Measurements from ENCODE around the gene MEPE. TPM values are rescaled to one million over a fixed set of nuclear protein-coding genes. Genes with fewer than 3 reads are reported as not detected.
"Not testable (repeated sequence)": the region's sequence is repeated elsewhere in the genome, so short reads cannot be mapped to it uniquely, and the experiment has no call there.

The MEPE gene
- total RNA-seq, 1 donor from 2014 or later = not detected

DNA sequence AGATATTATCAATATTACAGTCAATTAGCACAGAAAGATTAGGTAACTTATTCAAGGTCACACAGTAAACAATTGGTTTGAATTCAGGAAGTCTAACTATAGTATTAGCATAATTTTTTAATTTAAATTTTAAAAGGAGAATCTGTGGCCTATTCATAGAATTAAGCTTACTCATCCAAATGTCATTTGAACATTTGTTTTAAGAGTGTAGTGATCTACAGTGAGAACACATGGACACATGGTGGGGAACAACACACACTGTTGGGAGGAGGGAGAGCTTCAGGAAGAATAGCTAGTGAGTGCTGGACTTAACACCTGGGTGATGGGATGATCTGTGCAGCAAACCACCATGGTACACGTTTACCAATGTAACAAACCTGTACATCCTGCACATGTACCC, 48.3 kb downstream of the MEPE start:
- no peak for DNase-seq (ENCODE audit: low read depth)

DNA sequence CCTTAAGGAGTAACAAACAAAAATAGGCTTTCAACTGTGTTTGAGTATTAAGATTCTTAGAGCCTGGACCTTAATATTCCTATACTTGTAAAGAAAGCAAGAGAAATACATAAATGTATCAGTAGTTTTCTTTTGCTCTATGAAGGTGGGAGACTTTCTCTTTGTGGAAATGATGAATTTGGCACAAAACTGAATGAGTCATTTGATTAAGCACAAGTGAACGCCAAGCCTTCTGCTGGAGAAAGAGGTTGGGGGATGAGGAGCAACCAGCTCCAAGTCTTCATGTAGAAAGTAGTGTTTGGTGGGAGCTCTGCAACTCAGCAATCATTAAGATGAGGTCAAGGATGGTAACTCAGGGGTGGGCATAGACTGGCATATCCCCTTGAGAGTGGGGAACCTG, 49.6 kb downstream of the MEPE start:
- no peak for DNase-seq (ENCODE audit: low read depth)

DNA sequence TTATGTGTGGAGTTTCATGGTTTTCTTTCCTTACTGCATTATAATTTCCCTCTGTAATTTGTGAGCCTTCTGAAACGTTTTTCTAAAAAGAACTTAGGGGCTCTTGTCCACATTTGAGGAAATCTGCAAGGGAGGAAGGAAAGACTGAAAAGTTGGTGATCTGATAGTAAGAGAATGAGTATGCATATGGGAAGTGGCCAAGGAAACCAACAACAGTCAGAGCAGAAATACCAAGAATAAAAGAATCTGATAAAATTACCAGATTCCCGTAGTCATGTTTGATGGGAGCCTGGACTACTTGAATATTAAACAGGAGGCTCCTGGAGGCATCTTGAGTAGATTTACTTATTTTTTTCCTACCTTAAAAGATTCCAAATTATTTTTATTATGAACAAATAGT, 50.1 kb downstream of the MEPE start:
- DNase-seq (ENCODE audit: low read depth) = no peak

DNA sequence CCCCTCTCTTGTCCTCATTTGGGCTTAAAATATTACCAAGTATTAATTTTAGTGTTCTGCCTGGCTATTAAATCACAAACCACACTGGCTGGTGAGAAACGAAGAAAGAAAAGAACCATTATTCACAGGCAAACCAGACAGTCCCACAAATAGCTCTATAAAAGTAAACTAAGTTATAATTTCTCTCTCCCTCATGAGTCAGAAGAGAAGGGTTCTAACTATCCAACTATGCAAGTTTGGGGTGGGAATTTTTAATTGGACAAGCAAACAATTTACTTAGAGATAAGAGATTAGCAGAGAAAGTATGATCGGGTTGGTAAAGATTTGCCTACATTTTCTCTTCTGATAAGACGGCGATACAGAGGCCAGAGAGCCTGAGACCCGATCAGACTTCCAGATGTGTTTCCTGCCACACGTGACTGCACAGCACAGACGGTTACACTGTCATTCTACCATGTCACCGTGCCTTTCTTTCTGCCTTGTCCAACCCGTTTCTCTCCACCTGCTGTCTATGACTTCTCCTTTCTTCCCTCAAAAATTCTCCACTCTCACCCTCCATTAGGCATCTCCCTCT, 52.3 kb downstream of the MEPE start:
- no peak for DNase-seq (ENCODE audit: low read depth)

DNA sequence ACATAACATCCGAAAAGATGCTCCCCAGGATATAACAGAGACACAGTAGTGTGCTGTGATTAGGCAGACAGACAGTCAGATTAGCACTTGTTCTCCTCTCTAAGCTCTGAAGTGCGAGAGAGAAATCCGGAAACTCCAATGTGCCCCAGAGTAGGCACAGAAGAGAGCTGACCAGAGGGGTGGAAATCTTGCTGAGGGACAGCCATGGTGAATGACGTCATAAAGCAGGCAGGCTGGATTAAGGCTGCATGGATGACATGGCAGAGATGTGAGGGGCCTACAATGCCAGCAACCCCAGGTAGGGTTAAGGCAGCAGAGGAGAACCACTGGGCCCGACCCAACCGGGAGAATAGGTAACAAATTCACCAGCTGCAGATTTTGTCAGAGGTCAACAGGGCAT, 53.3 kb downstream of the MEPE start:
- DNase-seq (ENCODE audit: low read depth) = no peak

DNA sequence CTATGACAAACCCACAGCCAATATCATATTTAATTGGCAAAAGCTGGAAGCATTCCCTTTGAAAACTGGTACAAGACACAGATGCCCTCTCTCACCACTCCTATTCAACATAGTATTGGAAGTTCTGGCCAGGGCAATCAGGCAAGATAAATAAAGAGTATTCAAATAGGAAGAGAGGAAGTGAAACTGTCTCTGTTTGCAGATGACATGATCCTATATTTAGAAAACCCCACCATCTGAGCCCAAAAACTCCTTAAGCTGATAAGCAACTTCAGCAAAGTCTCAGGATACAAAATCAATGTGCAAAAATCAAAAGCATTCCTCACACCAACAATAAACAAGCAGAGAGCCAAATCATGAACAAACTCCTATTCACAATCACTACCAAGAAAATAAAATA, 58.0 kb downstream of the MEPE start:
- not testable (repeated sequence) for DNase-seq (ENCODE audit: low read depth)

DNA sequence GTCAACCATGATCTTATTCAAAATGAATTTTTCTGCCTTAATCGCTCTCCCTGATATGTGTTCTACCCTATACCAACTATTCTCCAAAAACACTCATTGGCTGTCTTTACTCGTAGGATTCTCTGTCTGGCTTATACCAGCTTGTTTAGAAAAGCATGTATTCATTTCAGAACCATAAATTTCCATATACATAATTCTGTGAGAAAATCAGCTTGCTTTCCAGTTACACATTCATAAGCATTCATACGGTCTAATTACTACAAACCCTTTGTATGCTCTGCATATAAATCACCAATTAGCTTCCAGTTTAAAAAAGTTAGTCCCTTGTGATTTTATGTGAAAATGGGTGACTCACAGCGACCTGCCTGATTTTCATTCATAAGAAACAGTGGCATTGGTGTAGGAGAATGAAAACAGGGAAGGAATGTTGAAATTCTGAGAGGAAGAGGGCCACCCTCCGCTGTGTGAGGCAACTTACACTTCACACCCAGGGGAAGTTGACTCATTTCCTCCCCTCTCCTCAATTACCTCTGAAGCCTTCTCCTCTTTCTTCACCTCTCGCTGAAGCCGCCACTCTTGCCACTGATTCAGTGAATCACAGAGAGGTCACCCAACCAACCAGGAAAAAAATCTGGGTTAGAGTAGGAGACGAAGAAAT, 63.3 kb downstream of the MEPE start:
- no peak for DNase-seq (ENCODE audit: low read depth)

Other genes with a start within 250 kb of the MEPE start
- not detected in 2 replicates for gene DSPP, start 224.4 kb upstream of the MEPE start, total RNA-seq
- 0.08 TPM in 1 of 2 replicates, not detected in the other for gene DMP1, start 182.7 kb upstream of the MEPE start, total RNA-seq
- gene IBSP, start 33.4 kb upstream of the MEPE start, total RNA-seq = not detected in 2 replicates
- gene SPP1, start 142.7 kb downstream of the MEPE start, total RNA-seq = not detected in 2 replicates
- 38.9 and 41.7 TPM in 2 replicates for gene PKD2, start 174.7 kb downstream of the MEPE start, total RNA-seq